GM19467 (cell line): ENCODE results near the gene BDKRB2.
"Not testable (repeated sequence)": the region's sequence is repeated elsewhere in the genome, so short reads cannot be mapped to it uniquely, and the experiment has no call there.

Experiments
- ATAC-seq: cut with Tn5 transposase; IDR thresholded peaks from one replicate; pipeline ENCODE4 v1.9.1; 2021; ENCODE audit warnings: mild to moderate bottlenecking, moderate library complexity; ENCODE audit not compliant: unreplicated experiment

Gene BDKRB2

DNA sequence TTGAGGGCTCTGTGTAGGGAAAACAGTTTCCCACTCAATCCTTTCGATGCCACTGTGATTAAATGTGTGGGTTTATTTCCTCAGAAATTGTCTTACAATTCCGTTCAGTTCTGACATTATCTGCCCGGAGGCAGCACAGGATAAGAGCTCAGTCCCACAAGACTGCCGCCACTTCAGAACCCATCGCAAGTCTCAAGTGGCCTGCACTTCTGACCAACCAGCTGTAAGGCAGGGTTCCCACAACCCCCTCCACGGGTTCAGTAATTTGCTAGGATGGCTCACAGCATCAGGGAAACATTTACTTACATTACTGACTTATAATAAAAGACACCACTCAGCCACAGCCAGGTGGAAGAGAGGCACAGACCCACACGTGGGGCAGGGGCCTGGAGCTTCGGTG, 17.2 kb downstream of the BDKRB2 start:
- ATAC-seq = no peak

DNA sequence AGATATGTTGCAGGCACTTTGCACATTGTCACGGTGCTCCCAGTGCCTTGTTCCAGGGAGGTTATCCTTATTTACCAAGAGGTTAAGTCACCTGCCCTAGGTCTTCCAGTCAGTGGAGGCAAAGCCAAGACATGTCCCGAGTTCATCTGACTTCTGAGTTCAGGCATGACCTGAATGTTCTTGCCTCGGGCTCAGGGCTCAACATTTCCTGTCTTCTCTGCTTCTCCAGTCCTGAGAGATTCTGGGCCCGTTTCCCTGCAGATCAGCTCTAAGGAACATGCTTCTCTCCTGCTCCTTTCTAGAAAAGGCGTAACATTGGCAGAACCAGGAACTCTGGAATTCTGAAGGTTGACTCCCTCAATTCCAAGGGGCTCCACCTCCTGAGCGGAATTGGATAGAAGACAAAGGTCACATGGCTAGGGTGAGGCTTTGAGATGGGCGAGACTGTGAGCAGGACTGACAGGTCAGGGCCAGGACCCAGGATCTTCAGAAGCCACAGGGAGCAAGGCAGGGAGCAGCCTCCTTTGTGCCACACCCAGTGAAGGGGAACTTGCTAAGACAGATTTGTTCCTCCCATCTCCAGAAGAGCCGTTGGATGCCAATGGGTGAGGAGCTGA, 19.9 kb downstream of the BDKRB2 start:
- ATAC-seq = no peak

DNA sequence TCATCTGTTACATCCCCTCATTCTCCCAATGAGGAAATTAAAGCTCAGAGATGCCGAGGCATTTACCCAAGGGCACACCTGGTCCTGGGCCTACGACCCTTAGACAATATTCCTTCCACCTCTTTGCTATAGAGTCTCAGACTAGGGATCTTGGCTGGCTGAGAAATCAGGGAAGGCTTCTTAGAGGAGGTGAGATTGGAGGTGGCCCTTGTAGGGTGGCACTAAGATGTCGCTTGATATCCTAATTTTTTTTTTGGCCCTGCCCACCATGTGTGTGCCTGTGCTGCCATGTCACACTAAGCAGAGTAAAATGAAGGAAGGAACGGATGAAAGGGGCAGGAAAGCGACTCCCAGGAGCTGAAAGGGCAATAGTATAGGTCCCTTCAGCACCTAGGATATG, 20.6 kb downstream of the BDKRB2 start:
- ATAC-seq = no peak

DNA sequence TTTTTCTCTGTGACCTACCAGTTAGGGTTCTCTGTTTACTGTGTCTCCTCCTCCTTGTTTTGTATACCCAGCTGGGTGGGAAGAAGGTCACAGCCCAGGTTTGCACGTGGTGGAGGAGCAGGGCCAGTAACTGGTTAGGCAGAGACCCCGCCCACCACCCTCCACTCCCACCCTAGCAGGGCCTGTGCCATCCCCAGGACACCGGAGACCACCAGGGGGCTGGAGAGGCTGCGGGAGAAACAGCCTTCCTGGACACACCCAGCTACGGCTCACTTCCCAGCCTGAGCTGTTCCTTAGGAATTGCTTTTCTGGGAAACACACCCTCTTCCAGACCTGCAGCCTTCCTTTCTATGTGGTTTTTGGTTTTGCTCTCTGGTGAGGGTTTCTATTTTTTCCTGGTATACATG, 21.1 kb downstream of the BDKRB2 start:
- ATAC-seq = no peak

DNA sequence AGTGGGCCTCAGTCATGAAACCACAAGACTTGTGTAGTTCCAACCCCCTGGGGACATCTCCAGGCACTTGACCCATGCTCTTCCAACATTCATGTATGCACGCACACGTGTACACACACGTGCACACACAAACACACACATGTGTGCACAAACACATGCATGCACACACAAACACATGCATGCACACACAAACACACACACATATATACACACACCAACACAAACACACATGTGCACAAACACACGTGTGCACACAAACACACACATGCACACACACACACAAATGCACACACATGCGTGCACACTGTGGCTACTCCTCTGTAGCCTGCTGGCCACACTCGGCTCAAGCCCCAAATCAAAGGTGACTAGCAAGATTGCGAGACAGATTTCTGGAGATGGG, 22.8 kb downstream of the BDKRB2 start:
- no peak for ATAC-seq

- no peak for ATAC-seq
Measured at GRCh38 chr14:96229315-96229714, 24.7 kb downstream of the BDKRB2 start.

DNA sequence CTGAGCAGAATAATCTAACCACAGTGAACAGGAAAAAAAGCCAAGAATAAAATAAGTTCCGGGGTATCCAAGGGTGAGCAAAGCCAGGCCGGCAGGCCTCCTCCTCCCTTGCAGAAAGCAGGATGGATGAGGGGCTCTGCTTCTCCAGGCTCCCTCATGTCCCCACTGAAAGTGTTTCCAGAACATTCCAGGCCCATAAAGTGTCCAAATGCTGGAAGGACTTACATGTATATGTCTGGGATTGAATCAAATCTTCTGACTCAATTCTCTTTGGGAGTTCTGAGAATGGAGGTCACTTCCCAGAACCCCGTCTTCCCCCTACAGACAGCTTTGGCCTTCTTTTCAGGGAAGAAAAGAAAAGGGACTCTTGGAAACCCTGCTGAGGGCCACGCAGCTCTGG, 26.4 kb downstream of the BDKRB2 start:
- no peak for ATAC-seq

DNA sequence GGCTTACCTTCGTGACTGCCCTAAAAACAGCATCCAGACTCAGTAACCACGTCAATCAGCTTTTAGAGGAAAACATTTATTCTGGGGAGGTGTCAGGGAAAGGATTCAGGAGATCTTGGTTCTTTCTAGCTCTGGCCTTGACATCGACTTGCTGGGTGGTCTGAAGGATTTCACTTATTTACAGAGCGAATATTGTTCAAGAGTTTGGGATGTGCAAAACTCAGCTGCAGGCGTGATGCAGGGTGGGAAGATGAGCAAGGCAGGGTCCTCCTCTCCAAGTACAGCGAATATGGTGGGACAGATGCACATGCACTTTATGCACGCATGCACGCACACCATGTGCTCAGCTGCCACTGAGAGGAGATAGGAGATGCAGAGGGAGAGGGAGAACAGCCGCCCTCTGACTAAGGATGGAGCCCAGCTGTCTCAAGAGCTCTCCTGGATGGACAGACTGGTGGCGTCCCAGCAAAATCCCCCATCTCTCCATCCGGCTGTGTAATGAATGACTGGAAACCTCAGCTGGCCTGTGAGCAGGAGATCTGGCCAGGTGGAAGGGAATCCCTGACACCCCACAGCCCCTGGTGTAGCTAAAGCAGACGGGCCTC, 27.0 kb downstream of the BDKRB2 start:
- ATAC-seq = no peak

DNA sequence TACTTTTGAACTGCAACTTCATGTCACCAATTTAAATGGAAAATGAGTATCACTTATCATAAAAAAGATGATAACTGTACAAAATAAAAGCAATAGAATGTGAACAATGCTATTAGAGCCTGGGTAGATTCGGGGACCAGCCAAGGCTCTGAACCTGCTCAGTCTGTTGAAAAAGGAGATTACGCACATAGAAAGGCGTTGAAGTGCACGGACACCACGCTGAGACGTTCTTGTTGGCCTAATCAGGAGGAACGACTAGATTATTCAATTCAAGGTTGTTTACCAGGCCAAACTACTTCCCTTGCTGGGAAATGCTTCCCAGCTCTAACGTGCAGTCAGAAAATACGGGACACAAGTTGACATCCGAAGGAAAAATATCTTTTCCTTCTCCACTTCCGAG, 27.9 kb downstream of the BDKRB2 start:
- no peak for ATAC-seq

DNA sequence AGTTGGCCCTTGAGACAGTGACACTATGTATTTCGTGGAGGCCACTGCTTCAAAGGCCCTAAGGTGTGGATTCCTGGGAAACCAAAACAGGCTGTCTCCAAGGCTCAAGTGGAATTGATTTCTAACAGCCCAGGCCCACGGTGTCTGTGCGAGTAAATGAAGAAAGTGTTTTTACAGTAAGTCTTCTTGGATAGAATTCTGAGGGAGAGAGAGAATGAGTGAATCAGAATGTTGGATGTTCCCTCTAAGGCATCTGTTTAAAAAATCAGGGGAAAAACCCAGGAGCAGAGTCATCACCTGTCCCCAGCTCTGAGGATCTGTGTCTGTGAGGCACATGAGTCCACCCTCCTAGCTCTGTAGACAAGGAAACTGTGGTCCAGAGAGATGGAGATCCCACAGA, 29.0 kb downstream of the BDKRB2 start:
- no peak for ATAC-seq

GRCh38 chr14:96235426-96235825, 30.8 kb downstream of the BDKRB2 start:
- no peak for ATAC-seq

DNA sequence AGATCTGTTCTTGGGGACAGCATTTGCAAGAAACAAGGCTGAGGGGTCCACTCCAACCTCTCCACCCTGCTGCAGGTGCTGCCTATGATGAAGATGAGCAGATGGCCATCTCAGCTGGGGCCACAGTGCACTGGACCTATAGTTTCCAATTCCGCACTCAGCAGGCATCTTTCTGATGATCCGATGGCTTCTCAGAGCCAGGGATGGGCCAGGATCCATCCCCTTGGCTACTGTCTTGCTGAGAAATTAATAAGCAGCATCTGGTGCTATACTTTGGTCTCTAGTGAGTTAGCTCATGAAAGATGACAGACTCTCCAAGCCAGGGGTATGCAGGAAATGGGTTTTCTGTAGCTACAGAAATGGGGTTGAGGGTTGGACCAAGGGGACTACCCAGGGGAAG, 33.0 kb downstream of the BDKRB2 start:
- no peak for ATAC-seq

DNA sequence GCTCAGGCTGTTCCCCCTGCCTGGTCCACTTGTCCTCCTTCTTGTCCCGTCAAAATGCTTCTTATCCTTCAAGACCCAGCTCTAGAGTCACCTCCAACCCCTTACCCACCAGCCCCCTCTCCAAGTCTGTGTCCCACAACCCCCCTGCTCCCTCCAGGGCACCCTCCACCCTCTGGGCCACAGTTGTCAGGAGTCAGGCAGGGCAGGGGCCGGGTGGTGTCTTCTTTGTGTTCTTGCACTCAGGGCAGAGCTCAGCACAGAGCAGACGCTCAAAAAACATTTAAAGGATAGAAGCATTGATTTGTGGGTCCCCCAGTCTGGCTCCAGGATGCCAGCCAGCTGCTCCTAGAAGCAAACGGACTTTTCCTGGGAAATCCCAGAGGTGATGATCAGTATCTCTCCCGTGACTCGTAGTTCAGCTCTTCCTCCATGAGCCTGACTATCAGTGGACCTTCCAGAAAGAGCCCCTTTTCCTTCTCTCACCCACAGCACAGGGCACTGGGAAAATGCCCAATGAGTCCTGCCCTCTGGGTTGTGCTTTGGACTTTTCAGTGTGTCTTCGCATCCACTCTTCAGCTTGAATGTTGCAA, 34.1 kb downstream of the BDKRB2 start:
- no peak for ATAC-seq

DNA sequence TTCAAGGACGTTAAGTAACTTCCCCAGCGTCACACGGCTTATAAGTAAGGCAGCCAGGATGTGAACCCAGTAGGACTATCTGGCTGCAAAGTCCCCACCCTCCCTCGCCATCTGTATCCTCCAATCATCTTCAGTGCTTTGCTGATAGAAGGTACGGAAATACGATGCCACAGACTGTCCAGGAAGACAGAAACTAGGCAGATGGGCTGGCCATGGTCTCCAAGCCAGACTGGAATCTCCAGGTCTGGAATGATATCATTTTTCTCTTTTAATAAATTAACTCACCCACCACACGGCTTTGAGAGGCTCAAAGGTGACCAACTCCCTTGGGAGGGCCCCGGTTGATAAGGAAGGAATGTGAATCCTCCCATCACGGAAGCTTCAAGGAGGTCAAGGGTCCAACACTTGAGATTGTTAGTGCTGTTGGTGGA, 35.1 kb downstream of the BDKRB2 start:
- no peak for ATAC-seq

- no peak for ATAC-seq
Measured at GRCh38 chr14:96240641-96241040, 36.0 kb downstream of the BDKRB2 start.

GRCh38 chr14:96242126-96242525, 37.5 kb downstream of the BDKRB2 start:
- ATAC-seq = no peak

GRCh38 chr14:96243785-96244184, 39.1 kb downstream of the BDKRB2 start:
- ATAC-seq = no peak

GRCh38 chr14:96245074-96245473, 40.4 kb downstream of the BDKRB2 start:
- ATAC-seq = not testable (repeated sequence)

DNA sequence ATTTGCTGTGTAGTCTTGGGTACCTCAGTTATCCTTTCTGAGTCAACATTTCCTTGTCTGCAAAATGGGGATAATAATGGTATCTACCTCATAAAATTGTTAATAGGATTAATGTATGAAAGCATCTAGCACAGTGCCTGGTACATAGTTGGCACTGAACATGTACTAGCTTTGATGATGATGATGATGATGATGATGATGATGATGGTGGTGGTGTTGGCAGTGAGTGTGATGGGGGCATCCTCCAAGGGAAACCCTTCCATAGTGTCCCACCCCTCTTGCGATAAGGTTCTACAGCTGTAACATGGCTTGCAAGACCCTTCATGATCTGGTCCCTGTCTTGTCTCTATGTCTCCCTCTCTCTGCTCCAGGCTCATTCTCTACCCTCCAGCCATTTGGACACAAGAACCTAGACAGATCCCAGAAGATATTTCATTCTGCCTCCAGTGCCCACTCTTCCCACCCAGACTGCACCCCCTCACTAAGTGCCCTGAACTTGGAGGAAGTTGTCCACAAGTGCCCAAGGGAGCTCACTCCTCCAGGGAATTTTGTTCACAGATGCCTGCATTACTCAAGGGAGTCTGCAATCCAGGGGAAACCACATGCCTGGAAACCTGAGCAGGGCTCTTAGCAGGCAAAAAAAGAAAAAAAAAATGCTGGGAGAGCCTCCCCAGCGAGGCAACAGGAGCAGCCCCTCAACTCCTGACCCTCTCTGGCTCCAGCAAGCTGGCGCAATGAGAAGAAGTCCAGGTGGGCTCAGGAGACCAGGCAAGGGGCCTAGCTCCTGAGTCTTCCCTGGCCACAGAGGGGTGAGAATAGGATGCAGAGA, 41.3 kb downstream of the BDKRB2 start:
- ATAC-seq = no peak

GRCh38 chr14:96246539-96246847, 41.9 kb downstream of the BDKRB2 start:
- no peak for ATAC-seq

GRCh38 chr14:96247031-96247430, 42.4 kb downstream of the BDKRB2 start:
- no peak for ATAC-seq

DNA sequence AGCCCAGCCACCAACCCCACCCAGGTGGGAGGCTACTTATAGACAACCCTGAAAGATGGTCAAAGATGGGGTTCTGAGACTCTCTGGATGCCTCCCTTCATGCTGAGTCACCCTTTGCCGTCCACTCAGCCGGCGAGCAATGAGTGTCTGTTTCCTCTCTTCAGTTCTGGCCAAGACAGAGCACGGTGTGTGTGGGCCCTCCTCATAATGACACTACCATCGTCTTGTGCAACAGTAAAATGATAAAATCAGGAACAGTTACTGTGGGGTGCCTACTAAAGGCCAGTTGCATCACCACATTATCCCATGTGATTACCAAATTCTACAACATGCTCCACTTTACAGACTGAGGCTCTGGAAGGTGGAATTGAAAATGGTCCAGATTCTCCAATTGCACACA, 44.4 kb downstream of the BDKRB2 start:
- no peak for ATAC-seq
